Measurements from ENCODE around the gene TMC2. TPM values are rescaled to one million over a fixed set of nuclear protein-coding genes. Genes with fewer than 3 reads are reported as not detected.

TMC2 gene
- total and polyA plus RNA-seq, 2 of the 4 experiments (the other 2 are of a cell fraction), result not detected

DNA sequence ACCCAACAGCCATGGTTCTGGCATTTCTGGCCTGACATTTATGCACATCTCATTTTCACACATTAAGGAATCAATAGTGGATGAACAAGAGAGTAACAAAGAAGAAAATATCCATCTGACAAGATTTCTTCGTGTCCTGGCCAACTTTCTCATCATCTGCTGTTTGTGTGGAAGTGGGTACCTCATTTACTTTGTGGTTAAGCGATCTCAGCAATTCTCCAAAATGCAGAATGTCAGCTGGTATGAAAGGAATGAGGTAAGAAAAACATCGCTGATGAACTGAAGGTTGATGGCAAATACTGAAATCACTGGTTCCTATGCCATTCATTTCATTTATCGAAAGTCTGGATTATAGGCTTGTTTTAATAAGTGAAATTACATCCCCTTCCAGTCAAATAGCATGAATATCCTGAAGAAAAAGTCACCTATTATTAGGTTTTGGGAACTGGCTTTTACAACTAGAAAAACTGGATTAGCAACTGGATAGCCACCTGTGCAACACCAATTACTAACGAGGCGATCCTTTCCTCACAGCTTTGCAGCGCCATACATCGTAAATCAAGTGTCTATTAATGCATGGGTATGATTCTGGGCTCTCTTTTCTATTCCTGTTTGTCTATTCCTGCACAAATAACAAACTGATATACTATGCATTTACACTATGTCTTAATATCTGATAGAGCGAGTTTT lies 65.8 kb downstream of the TMC2 start:
- in situ Hi-C loops (cut with MboI; ENCODE audit: low sequenced_read_pairs), result no loop called here
- BruUV-seq (replicated peaks), result no TSS peak

More for the DNA sequence above, 65.8 kb downstream of the TMC2 start:
- H3K36me3 ChIP-seq (ENCODE audit: control insufficient read depth, insufficient read depth, low read length), result no peaks in the 10 kb centered on the region
- H3K18ac ChIP-seq (ENCODE audit: low read depth, low read length), result no peak overlapping the region
- H3K27me3 ChIP-seq (ENCODE audit: control insufficient read depth, insufficient read depth, low read length), result no peaks in the 10 kb centered on the region; the same call in 1 of the 2 replicates
- no peak overlapping the region for H3K14ac ChIP-seq (replicated peaks; ENCODE audit: low read depth, low read length)
- no peak overlapping the region for H3K4me3 ChIP-seq (ENCODE audit: insufficient read depth, low read depth, low read length)
- H3K9me3 ChIP-seq (ENCODE audit: control insufficient read depth, insufficient read depth, low read length), result peaks cover 3% of the 10 kb centered on the region; the same call in 1 of the 2 replicates
- WGBS, 2 experiments (ENCODE audit: extremely low coverage in 2 of 2, insufficient read length in 1 of 2), result no CpG with 5 or more reads among the region's 9 CpGs
- no peak overlapping the region for H2AK5ac ChIP-seq (ENCODE audit: low read depth, low read length)
- no peaks in the 10 kb centered on the region for H3K4me1 ChIP-seq (ENCODE audit: control insufficient read depth, insufficient read depth, low read length)
- no peak overlapping the region for H2BK120ac ChIP-seq (ENCODE audit: low read depth, low read length)
- no peak overlapping the region for H2BK5ac ChIP-seq (ENCODE audit: low read depth, low read length, poor library complexity, severe bottlenecking)
- TF ChIP-seq MXI1 (IDR thresholded peaks at IDR 0.05; ENCODE audit: borderline replicate concordance, low read depth, low read length) (no peak), SMC3 (IDR thresholded peaks at IDR 0.05; ENCODE audit: low read depth, low read length) (no peak), POLR2A (IDR thresholded peaks at IDR 0.05; ENCODE audit: low read depth, low read length) (no peak), BHLHE40 (IDR thresholded peaks at IDR 0.05; ENCODE audit: low read depth, low read length) (no peak), CHD1 (IDR thresholded peaks at IDR 0.05; ENCODE audit: low read depth, low read length) (no peak)
- TF ChIP-seq, protein P1, sequence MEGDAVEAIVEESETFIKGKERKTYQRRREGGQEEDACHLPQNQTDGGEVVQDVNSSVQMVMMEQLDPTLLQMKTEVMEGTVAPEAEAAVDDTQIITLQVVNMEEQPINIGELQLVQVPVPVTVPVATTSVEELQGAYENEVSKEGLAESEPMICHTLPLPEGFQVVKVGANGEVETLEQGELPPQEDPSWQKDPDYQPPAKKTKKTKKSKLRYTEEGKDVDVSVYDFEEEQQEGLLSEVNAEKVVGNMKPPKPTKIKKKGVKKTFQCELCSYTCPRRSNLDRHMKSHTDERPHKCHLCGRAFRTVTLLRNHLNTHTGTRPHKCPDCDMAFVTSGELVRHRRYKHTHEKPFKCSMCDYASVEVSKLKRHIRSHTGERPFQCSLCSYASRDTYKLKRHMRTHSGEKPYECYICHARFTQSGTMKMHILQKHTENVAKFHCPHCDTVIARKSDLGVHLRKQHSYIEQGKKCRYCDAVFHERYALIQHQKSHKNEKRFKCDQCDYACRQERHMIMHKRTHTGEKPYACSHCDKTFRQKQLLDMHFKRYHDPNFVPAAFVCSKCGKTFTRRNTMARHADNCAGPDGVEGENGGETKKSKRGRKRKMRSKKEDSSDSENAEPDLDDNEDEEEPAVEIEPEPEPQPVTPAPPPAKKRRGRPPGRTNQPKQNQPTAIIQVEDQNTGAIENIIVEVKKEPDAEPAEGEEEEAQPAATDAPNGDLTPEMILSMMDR (conservative IDR thresholded peaks at IDR 0.05; ENCODE audit: low read depth, low read length), result no peak
- no peak overlapping the region for H2AK9ac ChIP-seq (replicated peaks; ENCODE audit: low read depth, low read length, poor library complexity)
- dilution Hi-C loops (cut with HindIII; ENCODE audit: low sequenced_read_pairs, unreplicated experiment), result no loop called here
- no peaks in the 10 kb centered on the region for H3K9me1 ChIP-seq (ENCODE audit: insufficient read depth, low read length)
- no peak overlapping the region for H4K5ac ChIP-seq (ENCODE audit: low read depth, low read length)
- CTCF ChIA-PET, result no interaction called here
- H3K4me2 ChIP-seq (ENCODE audit: low read depth, low read length), result no peak overlapping the region
- no peak overlapping the region for H2BK20ac ChIP-seq (ENCODE audit: low read depth, low read length)
- no peak overlapping the region for H2AFZ ChIP-seq (replicated peaks; ENCODE audit: low read length, poor library complexity)
- H3K4ac ChIP-seq (ENCODE audit: low read depth, low read length), result no peak overlapping the region
- H3K79me1 ChIP-seq (ENCODE audit: low read depth in 1 of 2, low read length in 2 of 2), result no peaks in the 10 kb centered on the region
- no peak for ATAC-seq (ENCODE audit: low read depth)
- H3K9ac ChIP-seq (ENCODE audit: low read depth, low read length), result no peak overlapping the region
- no peak for DNase-seq
- no peak overlapping the region for H4K8ac ChIP-seq (ENCODE audit: low read depth in 2 of 2, low read length in 2 of 2)
- H3K56ac ChIP-seq (ENCODE audit: extremely low read depth, insufficient read depth, low read length), result no peak overlapping the region
- POLR2A ChIA-PET (ENCODE audit: unreplicated experiment), result no interaction called here
- intact Hi-C loops (cut with micrococcal nuclease), result no loop called here
- no peak overlapping the region for H3K27ac ChIP-seq (ENCODE audit: insufficient read depth, low read length)
- H4K91ac ChIP-seq (ENCODE audit: insufficient read depth, low read depth, low read length), result no peak overlapping the region
- no peak overlapping the region for H2BK15ac ChIP-seq (ENCODE audit: low read depth, low read length)
- no peak overlapping the region for H3K23ac ChIP-seq (ENCODE audit: low read depth, low read length)
- no peaks in the 10 kb centered on the region for H4K20me1 ChIP-seq (ENCODE audit: insufficient read depth, low read length)
